Panc1 (cell line): ENCODE data around the gene AIRE.

Source experiments
- CTCF ChIP-seq: fragments of 450-650 bp; IDR thresholded peaks from 2 replicates; pipeline ENCODE4 v1.5.1; 2017; ENCODE audit warnings: mild to moderate bottlenecking
- POLR2AphosphoS5 ChIP-seq: IDR thresholded peaks from 2 replicates; pipeline ENCODE4 v1.6.1; 2012; ENCODE audit warnings: mild to moderate bottlenecking, low read depth, low read length, moderate library complexity
- REST ChIP-seq, 2 experiments: IDR thresholded peaks; 2 replicates each; pipeline ENCODE4 v1.6.1; 2011 to 2012; ENCODE audit warnings: low read depth in 2 of 2, control low read depth in 1 of 2, low read length in 1 of 2, mild to moderate bottlenecking in 1 of 2, moderate library complexity in 1 of 2; ENCODE audit not compliant: insufficient read depth in 1 of 2
- SIN3A ChIP-seq: IDR thresholded peaks from 2 replicates; pipeline ENCODE4 v1.6.1; 2012; ENCODE audit warnings: low read depth, mild to moderate bottlenecking, low read length, moderate library complexity, borderline replicate concordance; ENCODE audit not compliant: insufficient read depth

DNA sequence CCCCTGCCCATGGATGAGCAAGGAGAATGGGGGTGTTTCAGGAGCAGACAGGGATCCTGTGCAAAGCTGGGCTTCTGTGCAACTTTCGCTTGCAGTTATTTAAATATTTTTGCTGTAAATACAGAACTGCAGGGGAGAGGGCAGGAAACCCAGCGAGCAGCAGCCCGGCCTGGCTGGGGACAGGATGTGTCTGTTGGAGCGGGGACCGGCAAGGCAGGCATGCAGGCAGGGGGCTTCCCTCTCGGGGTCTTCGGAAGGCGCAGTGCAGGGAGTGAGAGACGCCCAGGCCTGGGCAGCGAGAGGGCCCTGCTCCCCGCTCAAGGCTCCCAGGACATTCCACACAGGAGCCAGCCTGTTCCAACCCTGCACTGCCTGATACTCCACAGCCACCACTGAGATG is 1.7 kb upstream of the AIRE start:
- TF ChIP-seq POLR2AphosphoS5 (no peak), REST (IDR thresholded peaks at IDR 0.05; ENCODE audit: insufficient read depth in 1 of 2, low read depth in 2 of 2, low read length in 1 of 2) (no peak), CTCF (no peak), SIN3A (no peak)
